ENCODE measurements around the gene FAM117B.

The FAM117B gene

DNA sequence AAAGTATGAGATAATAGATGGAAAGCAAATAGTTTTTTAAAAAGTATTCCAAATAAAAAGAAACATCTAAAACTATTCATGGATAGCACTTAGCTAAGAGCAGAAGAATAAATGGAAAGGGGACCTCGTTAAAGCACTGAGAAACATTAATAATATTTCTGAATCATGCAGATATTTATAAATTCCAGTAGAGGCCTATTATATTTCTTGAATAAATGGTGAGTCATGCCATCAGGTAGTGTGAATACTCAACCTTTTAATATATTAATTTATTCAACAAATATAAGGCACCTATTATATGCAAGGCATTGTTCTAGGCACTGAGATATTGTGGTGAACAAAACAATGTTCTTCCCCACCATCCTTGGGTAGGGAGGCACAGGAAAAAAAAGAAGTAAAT, 183.0 kb downstream of the FAM117B start:
- no peak for DNase-seq

DNA sequence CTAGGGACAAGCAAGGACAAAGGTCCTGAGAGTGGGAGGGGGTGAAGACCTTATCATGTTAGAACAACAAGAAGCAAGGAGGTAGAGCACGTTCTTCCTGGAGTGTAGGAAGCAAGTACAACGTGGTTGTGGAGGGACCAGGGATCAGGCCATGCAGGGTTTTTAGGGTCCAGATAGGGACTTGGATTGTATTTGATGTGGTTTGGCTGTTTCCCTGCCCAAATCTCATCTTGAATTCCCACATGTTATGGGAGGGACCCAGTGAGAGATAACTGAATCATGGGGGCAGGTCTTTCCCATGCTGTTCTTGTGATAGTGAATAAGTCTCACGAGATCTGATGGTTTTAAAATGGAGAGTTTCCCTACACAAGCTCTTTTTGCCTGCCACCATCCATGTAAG, 183.6 kb downstream of the FAM117B start:
- DNase-seq: no peak
